RWPE2 (cell line): ENCODE results near the gene RAB27A.
"Not testable (repeated sequence)": the region's sequence is repeated elsewhere in the genome, so short reads cannot be mapped to it uniquely, and the experiment has no call there.

Experiments
- ATAC-seq: fragments of 200-7000 bp; cut with Tn5 transposase; 3 replicates; pipeline ENCODE4 v1.9.1; 2021; ENCODE audit warnings: low read depth
- DNase-seq: peaks from one replicate; pipeline ENCODE4 v3.0.0-alpha.2; 2020; ENCODE audit warnings: low spot score
- H3K27ac ChIP-seq: fragments of 450-650 bp; 2 replicates; pipeline ENCODE4 v1.5.1; 2017; ENCODE audit warnings: mild to moderate bottlenecking; ENCODE audit not compliant: poor library complexity, severe bottlenecking
- H3K27me3 ChIP-seq: fragments of 250-450 bp; sonication (Bioruptor Pico); 2 replicates; pipeline ENCODE4 v1.5.1; 2021; ENCODE audit warnings: mild to moderate bottlenecking, moderate library complexity; ENCODE audit not compliant: insufficient read depth, poor library complexity, severe bottlenecking
- H3K36me3 ChIP-seq: fragments of 250-450 bp; sonication (Bioruptor Pico); 2 replicates; pipeline ENCODE4 v1.5.1; 2020; ENCODE audit warnings: low read depth, mild to moderate bottlenecking, moderate library complexity
- H3K4me1 ChIP-seq: fragments of 250-450 bp; sonication (Bioruptor Pico); 2 replicates; pipeline ENCODE4 v1.5.1; 2021; ENCODE audit warnings: mild to moderate bottlenecking, moderate library complexity; ENCODE audit not compliant: insufficient read depth, poor library complexity, severe bottlenecking
- H3K4me3 ChIP-seq: fragments of 250-450 bp; sonication (Bioruptor Pico); 2 replicates; pipeline ENCODE4 v1.5.1; 2021; ENCODE audit warnings: mild to moderate bottlenecking, moderate library complexity; ENCODE audit not compliant: severe bottlenecking
- H3K9me3 ChIP-seq: fragments of 250-450 bp; sonication (Bioruptor Pico); 2 replicates; pipeline ENCODE4 v1.5.1; 2021; ENCODE audit warnings: mild to moderate bottlenecking, moderate library complexity; ENCODE audit not compliant: severe bottlenecking
- CTCF ChIP-seq: fragments of 450-650 bp; IDR thresholded peaks from one replicate; pipeline ENCODE4 v1.5.1; 2017; ENCODE audit warnings: mild to moderate bottlenecking, moderate library complexity; ENCODE audit not compliant: poor library complexity, severe bottlenecking

RAB27A gene

GRCh38 chr15:55288006-55288717 lies 1.5 kb downstream of the RAB27A start:
- TF ChIP-seq CTCF, result no peak

GRCh38 chr15:55286442-55287189 lies 3.0 kb downstream of the RAB27A start:
- DNase-seq, H3K27me3 ChIP-seq: not testable (repeated sequence)

More at GRCh38 chr15:55288006-55288717, 1.5 kb downstream of the RAB27A start:
- no peak for ATAC-seq
- H3K27ac ChIP-seq, result no peak overlapping the region
- H3K9me3 ChIP-seq, result no peaks in the 10 kb centered on the region
- H3K4me3 ChIP-seq, result peak overlapping the region; percentile 61
- H3K4me1 ChIP-seq, result no peaks in the 10 kb centered on the region
- H3K27me3 ChIP-seq, result no peaks in the 10 kb centered on the region
- DNase-seq, result no peak
- H3K36me3 ChIP-seq, result no peaks in the 10 kb centered on the region

GRCh38 chr15:55284426-55284825 lies 5.2 kb downstream of the RAB27A start:
- ATAC-seq (no peak), DNase-seq (no peak)
- Histone ChIP-seq H3K36me3 (no peaks in the 10 kb centered on the region), H3K27ac (no peak overlapping the region), H3K27me3 (no peaks in the 10 kb centered on the region), H3K4me1 (peaks cover 18% of the 10 kb centered on the region), H3K9me3 (no peaks in the 10 kb centered on the region), H3K4me3 (no peak overlapping the region)
- no peak for TF ChIP-seq CTCF

More at GRCh38 chr15:55286442-55287189, 3.0 kb downstream of the RAB27A start:
- not testable (repeated sequence) for H3K4me3 ChIP-seq, H3K4me1 ChIP-seq, H3K27ac ChIP-seq, ATAC-seq, H3K9me3 ChIP-seq, H3K36me3 ChIP-seq

GRCh38 chr15:55283379-55284147 lies 6.0 kb downstream of the RAB27A start:
- no peak for ATAC-seq
- no peak overlapping the region for H3K4me3 ChIP-seq
- TF ChIP-seq CTCF, result no peak
- H3K27me3 ChIP-seq, result no peaks in the 10 kb centered on the region
- H3K36me3 ChIP-seq, result no peaks in the 10 kb centered on the region
- no peak for DNase-seq
- H3K27ac ChIP-seq, result no peak overlapping the region
- H3K9me3 ChIP-seq, result no peaks in the 10 kb centered on the region
- peaks cover 19% of the 10 kb centered on the region for H3K4me1 ChIP-seq

- no peak for DNase-seq
- Histone ChIP-seq H3K9me3 (no peaks in the 10 kb centered on the region), H3K27ac (no peak overlapping the region), H3K27me3 (no peaks in the 10 kb centered on the region), H3K4me3 (no peak overlapping the region), H3K4me1 (peaks cover 19% of the 10 kb centered on the region), H3K36me3 (no peaks in the 10 kb centered on the region; the same call in 1 of the 2 replicates)
- no peak for TF ChIP-seq CTCF
- peak; percentile 63 for ATAC-seq
Measured at GRCh38 chr15:55282284-55282833, 7.3 kb downstream of the RAB27A start.
